ENCODE data around the gene DNAJC5. TPM values are rescaled to one million over a fixed set of nuclear protein-coding genes. Genes with fewer than 3 reads are reported as not detected.

DNAJC5 gene
- total RNA-seq, 2 experiments from 2014 or later = 33.7 to 33.8 TPM

Small RNA genes within 50 kb of the gene (microRNA-seq; reads per million reads assigned to microRNA genes)
- gene MIR1914 (ENCODE audit: borderline microRNAs expressed, borderline number of aligned reads, borderline replicate concordance) (not detected), gene MIR647 (ENCODE audit: borderline microRNAs expressed, borderline number of aligned reads, borderline replicate concordance) (not detected), gene MIR941-1 (ENCODE audit: borderline microRNAs expressed, borderline number of aligned reads, borderline replicate concordance) (not detected), gene MIR941-2 (ENCODE audit: borderline microRNAs expressed, borderline number of aligned reads, borderline replicate concordance) (not detected), gene MIR941-3 (ENCODE audit: borderline microRNAs expressed, borderline number of aligned reads, borderline replicate concordance) (not detected), gene MIR941-4 (ENCODE audit: borderline microRNAs expressed, borderline number of aligned reads, borderline replicate concordance) (not detected), gene MIR941-5 (ENCODE audit: borderline microRNAs expressed, borderline number of aligned reads, borderline replicate concordance) (not detected)

Other genes with a start within 250 kb of the DNAJC5 start
- 10 to 100 TPM; 17.3 to 18.0 TPM for gene STMN3, start 241.7 kb upstream of the DNAJC5 start, total RNA-seq
- gene RTEL1, start 236.8 kb upstream of the DNAJC5 start, total RNA-seq = 10 to 100 TPM; 38.0 to 38.3 TPM
- gene TNFRSF6B, start 198.5 kb upstream of the DNAJC5 start, total RNA-seq = not detected
- gene ARFRP1, start 187.2 kb upstream of the DNAJC5 start, total RNA-seq = 10 to 100 TPM; 54.6 to 58.4 TPM
- 10 to 100 TPM; 28.7 to 29.9 TPM for gene ZGPAT, start 187.1 kb upstream of the DNAJC5 start, total RNA-seq
- 10 to 100 TPM; 14.7 to 17.6 TPM for gene LIME1, start 158.5 kb upstream of the DNAJC5 start, total RNA-seq
- gene SLC2A4RG, start 155.3 kb upstream of the DNAJC5 start, total RNA-seq = 10 to 100 TPM; 58.9 to 59.0 TPM
- gene ZBTB46, start 63.9 kb upstream of the DNAJC5 start, total RNA-seq = 1 to 10 TPM; 4.6 to 5.5 TPM
- gene ABHD16B, start 33.6 kb upstream of the DNAJC5 start, total RNA-seq = not detected
- 10 to 100 TPM; 67.8 to 70.8 TPM for gene TPD52L2, start 29.9 kb upstream of the DNAJC5 start, total RNA-seq
- 10 to 100 TPM; 26.6 to 29.6 TPM for gene UCKL1, start 61.3 kb downstream of the DNAJC5 start, total RNA-seq
- gene ZNF512B, start 74.8 kb downstream of the DNAJC5 start, total RNA-seq = 10 to 100 TPM; 12.5 to 13.5 TPM
- 10 to 100 TPM; 23.7 to 24.5 TPM for gene SAMD10, start 84.5 kb downstream of the DNAJC5 start, total RNA-seq
- gene PRPF6, start 86.0 kb downstream of the DNAJC5 start, total RNA-seq = 10 to 100 TPM; 62.3 to 63.1 TPM
- 1 to 10 TPM; 3.1 TPM for gene C20orf204, start 141.1 kb downstream of the DNAJC5 start, total RNA-seq
- gene SOX18, start 154.5 kb downstream of the DNAJC5 start, total RNA-seq = not detected
- gene TCEA2, start 168.1 kb downstream of the DNAJC5 start, total RNA-seq = 10 to 100 TPM; 27.3 to 29.9 TPM
- gene RGS19, start 184.4 kb downstream of the DNAJC5 start, total RNA-seq = 10 to 100 TPM; 43.2 to 44.4 TPM
- under 1 TPM; 0.63 to 0.71 TPM for gene OPRL1, start 185.0 kb downstream of the DNAJC5 start, total RNA-seq
- gene LKAAEAR1, start 189.3 kb downstream of the DNAJC5 start, total RNA-seq = not detected
- not detected for gene NPBWR2, start 212.4 kb downstream of the DNAJC5 start, total RNA-seq